Measurements from ENCODE around the gene GYPC.
"Not testable (repeated sequence)": the region's sequence is repeated elsewhere in the genome, so short reads cannot be mapped to it uniquely, and the experiment has no call there.

The GYPC gene

GRCh38 chr2:126639276-126639675, 16.7 kb upstream of the GYPC start:
- no peaks in the 10 kb centered on the region for H3K4me1 ChIP-seq (ENCODE audit: control insufficient read depth in 1 of 2, insufficient read depth in 2 of 2, low read length in 2 of 2)
- no peaks in the 10 kb centered on the region for H3K27me3 ChIP-seq (ENCODE audit: low read depth, low read length)
- no peak overlapping the region for H3K4me3 ChIP-seq (ENCODE audit: low read depth in 1 of 2, low read length in 2 of 2)
- H3K36me3 ChIP-seq (ENCODE audit: control insufficient read depth in 1 of 2, insufficient read depth in 2 of 2, low read length in 2 of 2), result no peaks in the 10 kb centered on the region
- H3K9me3 ChIP-seq (ENCODE audit: control insufficient read depth in 1 of 2, low read length in 2 of 2), result no peaks in the 10 kb centered on the region
- no peak overlapping the region for H3K27ac ChIP-seq (ENCODE audit: low read length)

- not testable (repeated sequence) for H3K4me3 ChIP-seq (ENCODE audit: low read depth in 1 of 2, low read length in 2 of 2); H3K27me3 ChIP-seq (ENCODE audit: low read depth, low read length); H3K27ac ChIP-seq (ENCODE audit: low read length); H3K36me3 ChIP-seq (ENCODE audit: control insufficient read depth in 1 of 2, insufficient read depth in 2 of 2, low read length in 2 of 2); H3K4me1 ChIP-seq (ENCODE audit: control insufficient read depth in 1 of 2, insufficient read depth in 2 of 2, low read length in 2 of 2); H3K9me3 ChIP-seq (ENCODE audit: control insufficient read depth in 1 of 2, low read length in 2 of 2)
Observed at GRCh38 chr2:126641294-126641693, 14.7 kb upstream of the GYPC start.

DNA sequence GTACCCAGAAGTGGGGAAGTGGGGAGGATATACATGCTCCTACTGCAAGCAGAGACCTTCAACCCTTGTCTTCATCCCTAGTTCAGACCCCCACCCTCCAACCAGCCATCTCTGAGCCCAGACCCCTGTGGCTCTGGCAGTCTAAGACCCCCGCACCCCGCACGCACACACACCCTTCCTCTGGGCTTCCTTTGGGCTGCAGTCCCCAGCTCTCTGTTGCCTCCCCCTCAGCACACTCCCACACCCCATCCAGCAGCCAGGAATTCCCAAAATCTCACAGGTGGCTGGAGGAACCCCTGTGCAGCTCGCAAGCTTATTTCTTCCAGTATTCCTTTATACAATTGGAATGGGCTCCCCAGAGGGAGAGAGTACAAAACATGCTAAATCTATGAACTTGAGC, 13.9 kb upstream of the GYPC start:
- H3K36me3 ChIP-seq (ENCODE audit: control insufficient read depth in 1 of 2, insufficient read depth in 2 of 2, low read length in 2 of 2), result no peaks in the 10 kb centered on the region
- no peak overlapping the region for H3K4me3 ChIP-seq (ENCODE audit: low read depth in 1 of 2, low read length in 2 of 2)
- no peaks in the 10 kb centered on the region for H3K4me1 ChIP-seq (ENCODE audit: control insufficient read depth in 1 of 2, insufficient read depth in 2 of 2, low read length in 2 of 2)
- no peaks in the 10 kb centered on the region for H3K9me3 ChIP-seq (ENCODE audit: control insufficient read depth in 1 of 2, low read length in 2 of 2)
- H3K27ac ChIP-seq (ENCODE audit: low read length), result no peak overlapping the region
- no peaks in the 10 kb centered on the region for H3K27me3 ChIP-seq (ENCODE audit: low read depth, low read length)

DNA sequence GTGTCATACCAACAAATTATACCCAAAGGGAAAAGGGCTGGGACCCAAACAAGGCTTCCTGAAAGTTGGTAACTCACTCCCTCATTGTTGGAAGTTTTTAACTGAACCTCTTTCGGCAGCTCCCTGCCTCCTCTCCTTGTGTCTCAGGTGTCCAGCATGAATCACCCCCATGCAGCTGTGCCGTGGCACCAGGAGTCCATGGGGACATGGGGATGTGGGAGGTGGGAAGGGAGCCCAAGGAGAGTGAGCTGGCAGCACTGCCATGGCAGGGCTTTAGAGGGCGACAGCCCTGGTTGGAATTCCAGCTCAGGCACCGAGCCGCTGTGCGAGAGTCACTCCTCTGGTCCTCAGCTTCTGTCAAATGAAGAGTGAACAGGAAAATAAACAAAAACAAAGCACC, 12.5 kb upstream of the GYPC start:
- Histone ChIP-seq H3K4me3 (ENCODE audit: low read depth in 1 of 2, low read length in 2 of 2) (no peak overlapping the region), H3K27ac (ENCODE audit: low read length) (no peak overlapping the region), H3K9me3 (ENCODE audit: control insufficient read depth in 1 of 2, low read length in 2 of 2) (no peaks in the 10 kb centered on the region)

GRCh38 chr2:126643972-126644371, 12.0 kb upstream of the GYPC start:
- no peaks in the 10 kb centered on the region for H3K36me3 ChIP-seq (ENCODE audit: control insufficient read depth in 1 of 2, insufficient read depth in 2 of 2, low read length in 2 of 2)
- H3K4me1 ChIP-seq (ENCODE audit: control insufficient read depth in 1 of 2, insufficient read depth in 2 of 2, low read length in 2 of 2), result no peaks in the 10 kb centered on the region
- H3K27me3 ChIP-seq (ENCODE audit: low read depth, low read length), result no peaks in the 10 kb centered on the region
- no peak overlapping the region for H3K4me3 ChIP-seq (ENCODE audit: low read depth in 1 of 2, low read length in 2 of 2)
- H3K9me3 ChIP-seq (ENCODE audit: control insufficient read depth in 1 of 2, low read length in 2 of 2), result no peaks in the 10 kb centered on the region
- H3K27ac ChIP-seq (ENCODE audit: low read length), result no peak overlapping the region

More for the DNA sequence above, 12.5 kb upstream of the GYPC start:
- H3K27me3 ChIP-seq (ENCODE audit: low read depth, low read length), result no peaks in the 10 kb centered on the region
- H3K36me3 ChIP-seq (ENCODE audit: control insufficient read depth in 1 of 2, insufficient read depth in 2 of 2, low read length in 2 of 2), result no peaks in the 10 kb centered on the region
- no peaks in the 10 kb centered on the region for H3K4me1 ChIP-seq (ENCODE audit: control insufficient read depth in 1 of 2, insufficient read depth in 2 of 2, low read length in 2 of 2)

DNA sequence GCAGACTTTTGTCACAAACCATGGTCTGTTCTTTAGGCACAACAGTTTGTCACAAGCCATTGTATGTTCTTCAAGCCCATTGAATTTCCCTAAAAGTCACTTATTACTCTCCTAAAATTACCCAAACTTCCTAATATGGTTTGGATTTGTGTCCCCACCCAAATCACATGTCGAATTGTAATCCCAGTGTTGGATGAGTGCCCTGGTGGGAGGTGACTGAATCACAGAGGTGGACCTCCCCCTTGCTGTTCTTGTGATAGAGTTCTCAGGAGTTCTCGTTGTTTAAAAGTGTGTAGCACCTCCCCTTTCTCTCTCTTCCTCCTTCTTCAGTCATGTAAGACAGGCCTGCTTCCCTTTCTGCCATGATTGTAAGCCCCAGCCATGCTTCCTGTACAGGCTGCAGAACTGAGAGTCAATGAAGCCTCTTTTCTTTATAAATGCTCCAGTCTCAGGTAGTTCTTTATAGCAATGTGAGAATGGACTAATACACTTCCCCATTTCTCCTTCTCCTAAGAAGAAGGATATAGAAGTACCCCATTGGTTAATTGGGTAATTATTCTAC, 11.2 kb upstream of the GYPC start:
- Histone ChIP-seq H3K27me3 (ENCODE audit: low read depth, low read length) (no peaks in the 10 kb centered on the region), H3K4me1 (ENCODE audit: control insufficient read depth in 1 of 2, insufficient read depth in 2 of 2, low read length in 2 of 2) (no peaks in the 10 kb centered on the region), H3K27ac (ENCODE audit: low read length) (no peak overlapping the region), H3K9me3 (ENCODE audit: control insufficient read depth in 1 of 2, low read length in 2 of 2) (no peaks in the 10 kb centered on the region), H3K36me3 (ENCODE audit: control insufficient read depth in 1 of 2, insufficient read depth in 2 of 2, low read length in 2 of 2) (no peaks in the 10 kb centered on the region), H3K4me3 (ENCODE audit: low read depth in 1 of 2, low read length in 2 of 2) (no peak overlapping the region)

DNA sequence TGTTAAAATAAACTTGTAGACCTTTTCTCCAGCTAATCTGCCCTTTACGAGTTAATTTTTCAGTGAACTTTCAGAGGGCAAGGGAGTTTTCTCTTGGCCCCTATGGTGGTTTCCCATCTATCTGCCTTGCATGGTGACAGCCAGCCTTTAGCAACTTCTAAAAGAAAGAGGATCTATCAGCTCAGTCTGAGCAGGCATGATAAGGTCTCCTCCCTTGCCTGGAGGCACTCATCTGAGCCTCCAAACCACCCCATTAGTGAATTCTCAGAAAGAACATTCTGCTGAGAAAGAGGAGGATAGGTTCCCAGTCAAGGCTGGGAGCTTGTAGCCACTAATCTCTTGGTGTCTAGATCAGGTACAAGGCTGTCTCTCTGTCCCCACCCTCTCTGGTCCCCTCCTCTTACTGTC, 10.7 kb upstream of the GYPC start:
- Histone ChIP-seq H3K27ac (ENCODE audit: low read length) (no peak overlapping the region), H3K4me3 (ENCODE audit: low read depth in 1 of 2, low read length in 2 of 2) (no peak overlapping the region), H3K9me3 (ENCODE audit: control insufficient read depth in 1 of 2, low read length in 2 of 2) (no peaks in the 10 kb centered on the region), H3K4me1 (ENCODE audit: control insufficient read depth in 1 of 2, insufficient read depth in 2 of 2, low read length in 2 of 2) (no peaks in the 10 kb centered on the region), H3K27me3 (ENCODE audit: low read depth, low read length) (no peaks in the 10 kb centered on the region), H3K36me3 (ENCODE audit: control insufficient read depth in 1 of 2, insufficient read depth in 2 of 2, low read length in 2 of 2) (no peaks in the 10 kb centered on the region)

- Histone ChIP-seq H3K27me3 (ENCODE audit: low read depth, low read length) (no peaks in the 10 kb centered on the region), H3K4me3 (ENCODE audit: low read depth in 1 of 2, low read length in 2 of 2) (no peak overlapping the region), H3K9me3 (ENCODE audit: control insufficient read depth in 1 of 2, low read length in 2 of 2) (no peaks in the 10 kb centered on the region), H3K27ac (ENCODE audit: low read length) (no peak overlapping the region), H3K4me1 (ENCODE audit: control insufficient read depth in 1 of 2, insufficient read depth in 2 of 2, low read length in 2 of 2) (no peaks in the 10 kb centered on the region), H3K36me3 (ENCODE audit: control insufficient read depth in 1 of 2, insufficient read depth in 2 of 2, low read length in 2 of 2) (no peaks in the 10 kb centered on the region)
Observed at GRCh38 chr2:126646026-126646425, 9.9 kb upstream of the GYPC start.

DNA sequence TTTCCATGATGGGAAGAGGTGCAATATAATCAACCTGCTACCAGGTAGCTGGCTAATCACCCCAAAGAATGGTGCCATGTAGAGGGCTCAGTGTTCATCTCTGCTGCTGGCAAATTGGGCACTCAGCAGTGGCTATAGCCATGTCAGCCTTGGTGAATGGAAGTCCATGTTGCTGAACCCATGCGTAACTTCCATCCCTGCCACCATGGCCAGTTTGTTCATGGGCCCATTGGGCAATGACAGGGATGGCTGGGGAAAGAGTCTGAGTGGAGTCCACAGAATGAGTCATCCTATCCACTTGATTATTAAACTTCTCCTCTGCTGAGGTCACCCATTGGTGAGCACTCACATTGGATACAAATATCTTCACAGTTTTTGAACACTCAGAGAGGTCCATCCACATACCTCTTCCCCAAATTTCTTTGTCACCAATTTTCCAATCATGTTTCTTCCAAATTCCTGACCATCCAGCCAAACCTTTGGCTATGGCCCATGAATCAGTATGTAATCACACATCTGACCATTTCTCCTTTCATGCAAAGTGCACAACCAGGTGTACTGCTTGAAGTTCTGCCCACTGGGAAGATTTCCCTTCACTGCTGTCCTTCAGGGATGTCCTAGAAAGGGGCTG, 8.1 kb upstream of the GYPC start:
- not testable (repeated sequence) for H3K27ac ChIP-seq (ENCODE audit: low read length); H3K4me3 ChIP-seq (ENCODE audit: low read depth in 1 of 2, low read length in 2 of 2); H3K36me3 ChIP-seq (ENCODE audit: control insufficient read depth in 1 of 2, insufficient read depth in 2 of 2, low read length in 2 of 2); H3K9me3 ChIP-seq (ENCODE audit: control insufficient read depth in 1 of 2, low read length in 2 of 2); H3K27me3 ChIP-seq (ENCODE audit: low read depth, low read length); H3K4me1 ChIP-seq (ENCODE audit: control insufficient read depth in 1 of 2, insufficient read depth in 2 of 2, low read length in 2 of 2)

- not testable (repeated sequence) for H3K4me1 ChIP-seq (ENCODE audit: control insufficient read depth in 1 of 2, insufficient read depth in 2 of 2, low read length in 2 of 2); H3K36me3 ChIP-seq (ENCODE audit: control insufficient read depth in 1 of 2, insufficient read depth in 2 of 2, low read length in 2 of 2); H3K4me3 ChIP-seq (ENCODE audit: low read depth in 1 of 2, low read length in 2 of 2); H3K9me3 ChIP-seq (ENCODE audit: control insufficient read depth in 1 of 2, low read length in 2 of 2); H3K27ac ChIP-seq (ENCODE audit: low read length); H3K27me3 ChIP-seq (ENCODE audit: low read depth, low read length)
Observed at GRCh38 chr2:126648345-126648786, 7.6 kb upstream of the GYPC start.

DNA sequence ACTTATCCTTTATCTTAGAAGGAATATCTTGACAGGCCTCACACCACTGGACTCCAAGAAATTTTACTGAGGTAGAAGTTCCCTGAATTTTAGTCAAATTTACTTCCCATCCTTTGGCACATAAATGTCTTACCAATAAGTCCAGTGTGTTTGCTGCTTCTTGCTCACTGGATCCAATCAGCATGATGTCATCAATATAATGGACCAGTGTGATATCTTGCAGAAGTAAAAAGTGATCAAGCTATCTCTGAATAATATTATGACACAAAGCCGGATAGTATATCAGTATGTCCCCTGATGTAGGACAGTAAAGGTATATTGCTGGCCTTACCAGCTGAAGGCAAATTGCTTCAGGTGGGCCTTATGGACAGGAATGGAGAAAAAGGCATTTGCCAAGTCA, 6.9 kb upstream of the GYPC start:
- H3K27ac ChIP-seq (ENCODE audit: low read length), result no peak overlapping the region
- H3K4me1 ChIP-seq (ENCODE audit: control insufficient read depth in 1 of 2, insufficient read depth in 2 of 2, low read length in 2 of 2), result no peaks in the 10 kb centered on the region
- H3K9me3 ChIP-seq (ENCODE audit: control insufficient read depth in 1 of 2, low read length in 2 of 2), result no peaks in the 10 kb centered on the region
- H3K36me3 ChIP-seq (ENCODE audit: control insufficient read depth in 1 of 2, insufficient read depth in 2 of 2, low read length in 2 of 2), result no peaks in the 10 kb centered on the region
- no peak overlapping the region for H3K4me3 ChIP-seq (ENCODE audit: low read depth in 1 of 2, low read length in 2 of 2)
- no peaks in the 10 kb centered on the region for H3K27me3 ChIP-seq (ENCODE audit: low read depth, low read length)

GRCh38 chr2:126650994-126651393, 5.0 kb upstream of the GYPC start:
- H3K4me3 ChIP-seq (ENCODE audit: low read depth in 1 of 2, low read length in 2 of 2), result no peak overlapping the region

More at GRCh38 chr2:126650994-126651393, 5.0 kb upstream of the GYPC start:
- H3K27ac ChIP-seq (ENCODE audit: low read length), result no peak overlapping the region
- no peaks in the 10 kb centered on the region for H3K9me3 ChIP-seq (ENCODE audit: control insufficient read depth in 1 of 2, low read length in 2 of 2)
- no peaks in the 10 kb centered on the region for H3K27me3 ChIP-seq (ENCODE audit: low read depth, low read length)
- H3K36me3 ChIP-seq (ENCODE audit: control insufficient read depth in 1 of 2, insufficient read depth in 2 of 2, low read length in 2 of 2), result no peaks in the 10 kb centered on the region
- peaks cover 6 to 8% of the 10 kb centered on the region in 2 donors for H3K4me1 ChIP-seq (ENCODE audit: control insufficient read depth in 1 of 2, insufficient read depth in 2 of 2, low read length in 2 of 2)

Measured in muscle layer of duodenum (tissue), 2 donors.